GM12878 (cell line): ENCODE data around the gene COPS6. TPM values are rescaled to one million over a fixed set of nuclear protein-coding genes. Genes with fewer than 3 reads are reported as not detected.

Source experiments
- ATF3 ChIP-seq: IDR thresholded peaks from 2 replicates; pipeline ENCODE4 v1.6.1; 2011; ENCODE audit warnings: low read depth, mild to moderate bottlenecking, low read length, moderate library complexity, borderline replicate concordance; ENCODE audit errors: extremely low read depth
- CHD2 ChIP-seq: IDR thresholded peaks from 2 replicates; pipeline ENCODE4 v1.6.1; 2011; ENCODE audit warnings: low read depth, low read length, improper control_type of control experiment, borderline replicate concordance
- CREM ChIP-seq: IDR thresholded peaks from 2 replicates; pipeline ENCODE4 v1.6.1; 2014; ENCODE audit warnings: antibody characterized with exemption, low read depth
- E4F1 ChIP-seq: fragments of 450-650 bp; IDR thresholded peaks from 2 replicates; pipeline ENCODE4 v1.6.1; 2018; ENCODE audit warnings: borderline replicate concordance, mild to moderate bottlenecking; ENCODE audit not compliant: partially characterized antibody
- FOS ChIP-seq: IDR thresholded peaks from 3 replicates; pipeline ENCODE4 v1.6.1; 2011; ENCODE audit warnings: borderline replicate concordance; ENCODE audit not compliant: insufficient read length; ENCODE audit errors: extremely low read depth
- GABPA ChIP-seq: IDR thresholded peaks from 2 replicates; pipeline ENCODE4 v1.6.1; 2014; ENCODE audit warnings: antibody characterized with exemption, low read depth, mild to moderate bottlenecking, inconsistent platforms
- IRF5 ChIP-seq: fragments of 450-650 bp; IDR thresholded peaks from 2 replicates; pipeline ENCODE4 v1.6.1; 2017; ENCODE audit warnings: borderline replicate concordance
- MLLT1 ChIP-seq: fragments of 450-650 bp; IDR thresholded peaks from 2 replicates; pipeline ENCODE4 v1.6.1; 2016; ENCODE audit warnings: mild to moderate bottlenecking
- PBX3 ChIP-seq: IDR thresholded peaks from 2 replicates; pipeline ENCODE4 v1.6.1; 2011; ENCODE audit warnings: mild to moderate bottlenecking, low read depth, low read length, moderate library complexity; ENCODE audit not compliant: insufficient replicate concordance
- POU2F2 ChIP-seq: IDR thresholded peaks from 3 replicates; pipeline ENCODE4 v1.6.1; 2011; ENCODE audit warnings: low read depth, mild to moderate bottlenecking, low read length, borderline replicate concordance
- PRDM15 ChIP-seq: fragments of 450-650 bp; formaldehyde crosslinking; IDR thresholded peaks from 2 replicates; pipeline ENCODE4 v1.4.0; 2020; ENCODE audit warnings: mild to moderate bottlenecking, moderate library complexity
- RB1 ChIP-seq: fragments of 450-650 bp; formaldehyde crosslinking; IDR thresholded peaks from 2 replicates; pipeline ENCODE4 v1.6.1; 2017; ENCODE audit warnings: mild to moderate bottlenecking, borderline replicate concordance
- RUNX3 ChIP-seq: IDR thresholded peaks from 2 replicates; pipeline ENCODE4 v1.6.1; 2012; ENCODE audit warnings: low read length, inconsistent platforms
- USF2 ChIP-seq: IDR thresholded peaks from 2 replicates; pipeline ENCODE4 v1.6.1; 2011; ENCODE audit warnings: low read depth, low read length, improper control_type of control experiment, borderline replicate concordance
- ZNF24 ChIP-seq: fragments of 450-650 bp; IDR thresholded peaks from 2 replicates; pipeline ENCODE4 v1.6.1; 2017; ENCODE audit warnings: antibody characterized with exemption, mild to moderate bottlenecking
- ZSCAN29 ChIP-seq: fragments of 450-650 bp; IDR thresholded peaks from 2 replicates; pipeline ENCODE4 v1.6.1; 2017; ENCODE audit warnings: mild to moderate bottlenecking, moderate library complexity
- polyA plus RNA-seq, 11 experiments: library from polyadenylated mRNA; depleted of rRNA in 4 of 11; unstranded in 6 of 11; stranded (reverse) in 5 of 11; fragments of >200 nt; fragmentation: Nextera tagmentation in 4 of 11; fragmentation: Illumina TruSeq in 1 of 11; extraction: Ambion mirVana in 4 of 11; extraction: Trizol in 1 of 11; gene quantifications; 1 replicate in 1 of 11; 2 replicates in 10 of 11; pipeline versions ENCODE4 v1.2.1 to v1.2.3, GENCODE V29; 2011 to 2016; ENCODE audit warnings: inconsistent platforms in 2 of 11, missing spikeins in 2 of 11, low read depth in 1 of 11
- total RNA-seq, 4 experiments: library from RNA; depleted of rRNA in 3 of 4; stranded (reverse); fragments of >200 nt in 3 of 4; fragmentation: Illumina TruSeq in 1 of 4; extraction: Trizol in 1 of 4; gene quantifications; 2 replicates each; pipeline versions ENCODE4 v1.2.1 to v1.2.3, GENCODE V29; 2013 to 2021

Gene COPS6
- total and polyA plus RNA-seq, 10 of the 15 experiments (the other 5 are each of a cell fraction or from before 2014, with no cell fraction given): 28.5 to 182 (median 81.5) TPM

- TF ChIP-seq GABPA: 0 out of 2 replicates have a peak, but pooled peaks have one; percentile 12
- TF ChIP-seq RUNX3: peak; percentile 41
- peak; percentile 98 for TF ChIP-seq PBX3
- TF ChIP-seq POU2F2: peak; percentile 28; the same call in 1 of the 3 replicates
- no peak for TF ChIP-seq ZNF24
- TF ChIP-seq E4F1: no peak
- TF ChIP-seq MLLT1: 0 out of 2 replicates have a peak, but pooled peaks have one; percentile 2
- peak; percentile 83 for TF ChIP-seq CHD2
- TF ChIP-seq IRF5: no peak
- peak; percentile 99 for TF ChIP-seq RB1
- TF ChIP-seq FOS: peak; percentile 14
- no peak for TF ChIP-seq PRDM15 (CRISPR knock-in tag)
- TF ChIP-seq ATF3: peak; percentile 88
- TF ChIP-seq CREM: peak; percentile 64
- TF ChIP-seq ZSCAN29: no peak
- TF ChIP-seq USF2: peak; percentile 94
Observed at GRCh38 chr7:100101016-100101862, 12.5 kb downstream of the COPS6 start, which contains the start of the genes AP4M1 and MCM7 (continued).
